Measurements from ENCODE around the gene NUDT4. TPM values are rescaled to one million over a fixed set of nuclear protein-coding genes. Genes with fewer than 3 reads are reported as not detected.
"Not testable (repeated sequence)": the region's sequence is repeated elsewhere in the genome, so short reads cannot be mapped to it uniquely, and the experiment has no call there.

NUDT4 gene
- polyA plus RNA-seq, 3 donors, result 20.7 to 43.8 (median 35.6) TPM

DNA sequence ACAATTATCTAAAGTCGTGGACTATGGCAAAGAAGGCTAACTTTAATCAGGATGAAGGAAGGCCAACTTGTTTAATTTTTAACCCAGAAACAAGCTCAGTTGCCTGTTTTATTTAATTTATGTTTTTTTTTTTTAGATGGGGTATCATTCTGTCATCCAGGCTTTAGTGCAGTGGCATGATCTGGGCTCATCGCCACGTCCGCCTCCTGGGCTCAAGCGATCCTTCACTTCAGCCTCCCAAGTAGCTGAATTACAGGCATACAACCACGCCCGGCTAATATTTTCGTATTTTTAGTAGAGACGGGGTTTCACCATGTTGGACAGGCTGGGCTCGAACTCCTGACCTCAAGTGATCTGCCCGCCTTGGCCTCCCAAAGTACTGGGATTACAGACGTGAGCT is 19.7 kb downstream of the NUDT4 start:
- no peak overlapping the region for H3K4me3 Mint-ChIP-seq
- H3K27ac ChIP-seq (ENCODE audit: low read depth in 1 of 2, low read length in 2 of 2), result no peak overlapping the region
- no peak overlapping the region for H3K27ac Mint-ChIP-seq
- no peak for DNase-seq
- H3K4me2 ChIP-seq (replicated peaks; ENCODE audit: extremely low read depth, low read length, poor library complexity, severe bottlenecking), result no peak overlapping the region
- no peaks in the 10 kb centered on the region for H3K9me3 Mint-ChIP-seq
- 90% methylated on average over 8 of the region's 12 CpGs for WGBS (ENCODE audit: insufficient coverage)
- peaks cover 18% of the 10 kb centered on the region for H3K79me2 ChIP-seq (ENCODE audit: insufficient read depth, low read length)
- no peak overlapping the region for H3K9ac ChIP-seq (ENCODE audit: insufficient read depth, low read length, poor library complexity, severe bottlenecking)
- no peaks in the 10 kb centered on the region for H3K4me1 ChIP-seq (ENCODE audit: control insufficient read depth in 1 of 2, insufficient read depth in 2 of 2, low read length in 2 of 2)
- H3K4me3 ChIP-seq (replicated peaks in 1 of 3; ENCODE audit: low read depth in 2 of 3, low read length in 3 of 3), result no peak overlapping the region
- peaks cover 26 to 47% of the 10 kb centered on the region in 2 donors for H3K36me3 Mint-ChIP-seq
- H3K4me1 Mint-ChIP-seq, result no peaks in the 10 kb centered on the region
- no peak overlapping the region for H2AFZ ChIP-seq (ENCODE audit: insufficient read depth, low read depth, low read length, poor library complexity, severe bottlenecking)
- no peaks in the 10 kb centered on the region for H3K27me3 ChIP-seq (ENCODE audit: control insufficient read depth in 2 of 2, insufficient read depth in 2 of 2, low read length in 2 of 2)
- no peaks in the 10 kb centered on the region for H3K9me3 ChIP-seq (replicated peaks in 1 of 2; ENCODE audit: control insufficient read depth in 1 of 2, insufficient read depth in 1 of 2, low read length in 2 of 2)
- H3K27me3 Mint-ChIP-seq (ENCODE audit: low read depth in 3 of 3), result no peaks in the 10 kb centered on the region
- intact Hi-C loops (cut with micrococcal nuclease), result loop anchor here (5.0 to 10.0 kb wide), 2 partner anchors 410 to 613 kb away; no protein-coding TSS in a partner anchor
- TF ChIP-seq, protein P1, sequence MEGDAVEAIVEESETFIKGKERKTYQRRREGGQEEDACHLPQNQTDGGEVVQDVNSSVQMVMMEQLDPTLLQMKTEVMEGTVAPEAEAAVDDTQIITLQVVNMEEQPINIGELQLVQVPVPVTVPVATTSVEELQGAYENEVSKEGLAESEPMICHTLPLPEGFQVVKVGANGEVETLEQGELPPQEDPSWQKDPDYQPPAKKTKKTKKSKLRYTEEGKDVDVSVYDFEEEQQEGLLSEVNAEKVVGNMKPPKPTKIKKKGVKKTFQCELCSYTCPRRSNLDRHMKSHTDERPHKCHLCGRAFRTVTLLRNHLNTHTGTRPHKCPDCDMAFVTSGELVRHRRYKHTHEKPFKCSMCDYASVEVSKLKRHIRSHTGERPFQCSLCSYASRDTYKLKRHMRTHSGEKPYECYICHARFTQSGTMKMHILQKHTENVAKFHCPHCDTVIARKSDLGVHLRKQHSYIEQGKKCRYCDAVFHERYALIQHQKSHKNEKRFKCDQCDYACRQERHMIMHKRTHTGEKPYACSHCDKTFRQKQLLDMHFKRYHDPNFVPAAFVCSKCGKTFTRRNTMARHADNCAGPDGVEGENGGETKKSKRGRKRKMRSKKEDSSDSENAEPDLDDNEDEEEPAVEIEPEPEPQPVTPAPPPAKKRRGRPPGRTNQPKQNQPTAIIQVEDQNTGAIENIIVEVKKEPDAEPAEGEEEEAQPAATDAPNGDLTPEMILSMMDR (IDR thresholded peaks at IDR 0.05), result no peak
- peaks cover 23% of the 10 kb centered on the region for H4K20me1 ChIP-seq (ENCODE audit: insufficient read depth, low read length)
- H3K36me3 ChIP-seq (replicated peaks in 1 of 2; ENCODE audit: control insufficient read depth in 1 of 2, insufficient read depth in 2 of 2, low read length in 2 of 2), result peaks cover 22 to 40% of the 10 kb centered on the region in 2 donors

DNA sequence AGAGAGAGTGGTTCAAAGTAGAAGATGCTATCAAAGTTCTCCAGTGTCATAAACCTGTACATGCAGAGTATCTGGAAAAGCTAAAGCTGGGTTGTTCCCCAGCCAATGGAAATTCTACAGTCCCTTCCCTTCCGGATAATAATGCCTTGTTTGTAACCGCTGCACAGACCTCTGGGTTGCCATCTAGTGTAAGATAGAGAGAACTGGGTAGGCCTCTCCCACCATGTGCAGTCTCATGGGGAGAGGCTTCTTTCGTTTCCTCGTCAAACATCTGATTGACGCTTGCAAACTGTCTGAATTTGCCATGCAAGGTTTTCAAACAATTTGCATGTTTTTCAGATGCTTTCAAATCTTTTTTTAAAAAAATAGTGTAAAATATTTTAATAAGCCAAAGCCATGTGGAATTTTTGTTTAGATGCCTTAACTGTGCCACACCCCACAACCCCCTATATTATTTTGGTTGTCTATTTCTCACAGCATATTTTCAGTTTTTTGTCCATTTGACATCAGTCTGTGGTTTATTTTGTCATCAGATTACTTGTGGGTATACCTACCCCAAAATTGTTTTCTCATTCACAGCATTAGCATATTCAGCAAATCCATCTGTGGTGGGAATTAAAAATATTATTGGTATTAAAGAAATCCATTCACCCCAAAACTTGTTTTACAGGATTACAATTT is 21.6 kb downstream of the NUDT4 start:
- H3K27me3 ChIP-seq (ENCODE audit: control insufficient read depth in 2 of 2, insufficient read depth in 2 of 2, low read length in 2 of 2); H3K4me3 Mint-ChIP-seq; H3K4me2 ChIP-seq (replicated peaks; ENCODE audit: extremely low read depth, low read length, poor library complexity, severe bottlenecking); H3K27ac Mint-ChIP-seq; H3K27me3 Mint-ChIP-seq (ENCODE audit: low read depth in 3 of 3); H3K4me1 Mint-ChIP-seq; H3K4me3 ChIP-seq (replicated peaks in 1 of 3; ENCODE audit: low read depth in 2 of 3, low read length in 3 of 3); H3K9me3 Mint-ChIP-seq; H3K9ac ChIP-seq (ENCODE audit: insufficient read depth, low read length, poor library complexity, severe bottlenecking); H3K79me2 ChIP-seq (ENCODE audit: insufficient read depth, low read length); H3K4me1 ChIP-seq (ENCODE audit: control insufficient read depth in 1 of 2, insufficient read depth in 2 of 2, low read length in 2 of 2); H2AFZ ChIP-seq (ENCODE audit: insufficient read depth, low read depth, low read length, poor library complexity, severe bottlenecking); H3K27ac ChIP-seq (ENCODE audit: low read depth in 1 of 2, low read length in 2 of 2); H3K9me3 ChIP-seq (replicated peaks in 1 of 2; ENCODE audit: control insufficient read depth in 1 of 2, insufficient read depth in 1 of 2, low read length in 2 of 2); DNase-seq: not testable (repeated sequence)
- H3K36me3 ChIP-seq (replicated peaks in 1 of 2; ENCODE audit: control insufficient read depth in 1 of 2, insufficient read depth in 2 of 2, low read length in 2 of 2), result peaks cover 22 to 59% of the 10 kb centered on the region in 2 donors
- intact Hi-C loops (cut with micrococcal nuclease), result loop anchor here (5.0 to 10.0 kb wide), 2 partner anchors 412 to 615 kb away; no protein-coding TSS in a partner anchor
- H3K36me3 Mint-ChIP-seq, result peaks cover 35 to 61% of the 10 kb centered on the region in 2 donors
- WGBS (ENCODE audit: insufficient coverage), result no CpG with 5 or more reads among the region's 5 CpGs
- H4K20me1 ChIP-seq (ENCODE audit: insufficient read depth, low read length), result peaks cover 16% of the 10 kb centered on the region
